Umbilical cord (tissue), 2 donors: ENCODE results near the gene FUT8. TPM values are rescaled to one million over a fixed set of nuclear protein-coding genes. Genes with fewer than 3 reads are reported as not detected.

ENCODE experiments used
- DNase-seq: peaks from one replicate; pipeline ENCODE4 v3.0.0-alpha.2; 2015; ENCODE audit warnings: low spot score
- total RNA-seq: library from RNA; depleted of rRNA; stranded (reverse); fragments of >200 nt; gene quantifications from one replicate; pipeline ENCODE4 v1.2.3, GENCODE V29; 2014; ENCODE audit warnings: low replicate concordance; ENCODE audit not compliant: insufficient read depth

The FUT8 gene
- total RNA-seq, 1 donor from 2014 or later: 28.6 TPM

- DNase-seq: no peak
Observed at GRCh38 chr14:65491274-65491673, 78.7 kb downstream of the FUT8 start.

GRCh38 chr14:65492266-65492665 lies 79.7 kb downstream of the FUT8 start:
- no peak for DNase-seq

- no peak for DNase-seq
Observed at GRCh38 chr14:65495196-65495595, 82.7 kb downstream of the FUT8 start.

GRCh38 chr14:65496178-65496993 lies 83.9 kb downstream of the FUT8 start:
- DNase-seq: no peak

GRCh38 chr14:65499138-65499537 lies 86.6 kb downstream of the FUT8 start:
- DNase-seq: no peak

- no peak for DNase-seq
Observed at GRCh38 chr14:65500075-65500474, 87.5 kb downstream of the FUT8 start.

- no peak for DNase-seq
Observed at GRCh38 chr14:65501328-65501727, 88.8 kb downstream of the FUT8 start.

GRCh38 chr14:65502676-65503124 lies 90.2 kb downstream of the FUT8 start:
- DNase-seq: no peak

GRCh38 chr14:65503771-65504170 lies 91.2 kb downstream of the FUT8 start:
- DNase-seq: no peak

GRCh38 chr14:65506801-65507200 lies 94.3 kb downstream of the FUT8 start:
- DNase-seq: no peak

- no peak for DNase-seq
Observed at GRCh38 chr14:65509842-65510241, 97.3 kb downstream of the FUT8 start.

GRCh38 chr14:65513671-65514070 lies 101.1 kb downstream of the FUT8 start:
- DNase-seq: no peak

GRCh38 chr14:65517635-65518542 lies 105.4 kb downstream of the FUT8 start:
- no peak for DNase-seq

GRCh38 chr14:65528069-65528468 lies 115.5 kb downstream of the FUT8 start:
- no peak for DNase-seq

GRCh38 chr14:65531148-65531547 lies 118.6 kb downstream of the FUT8 start:
- DNase-seq: no peak

GRCh38 chr14:65533736-65534404 lies 121.3 kb downstream of the FUT8 start:
- DNase-seq: no peak

GRCh38 chr14:65536781-65537423 lies 124.4 kb downstream of the FUT8 start:
- DNase-seq: no peak

GRCh38 chr14:65548878-65549277 lies 136.3 kb downstream of the FUT8 start:
- DNase-seq: no peak

- no peak for DNase-seq
Observed at GRCh38 chr14:65549429-65549828, 136.9 kb downstream of the FUT8 start.

- DNase-seq: no peak
Observed at GRCh38 chr14:65550779-65551643, 138.5 kb downstream of the FUT8 start.

GRCh38 chr14:65552724-65553123 lies 140.2 kb downstream of the FUT8 start:
- DNase-seq: no peak
